ENCODE data around the gene RBL1.

DNA sequence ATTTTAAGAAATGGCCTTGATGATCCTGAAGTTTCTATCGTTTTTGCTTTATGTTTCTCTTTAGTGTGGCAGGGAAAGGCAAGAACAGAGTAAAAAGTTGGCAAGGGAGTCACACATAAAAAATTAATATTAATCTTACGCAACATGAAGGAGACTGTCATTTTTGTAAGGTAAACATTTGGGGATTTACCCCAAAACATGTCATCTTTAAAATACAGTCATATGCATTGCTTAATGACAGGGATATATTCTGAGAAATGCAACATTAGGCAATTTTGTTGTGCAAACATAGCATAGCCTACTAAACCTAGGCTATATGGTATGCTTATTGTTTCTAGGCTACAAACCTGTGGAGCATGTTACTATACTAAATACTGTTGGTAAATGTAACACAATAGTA is 5.4 kb downstream of the RBL1 start:
- TF ChIP-seq, protein P1, sequence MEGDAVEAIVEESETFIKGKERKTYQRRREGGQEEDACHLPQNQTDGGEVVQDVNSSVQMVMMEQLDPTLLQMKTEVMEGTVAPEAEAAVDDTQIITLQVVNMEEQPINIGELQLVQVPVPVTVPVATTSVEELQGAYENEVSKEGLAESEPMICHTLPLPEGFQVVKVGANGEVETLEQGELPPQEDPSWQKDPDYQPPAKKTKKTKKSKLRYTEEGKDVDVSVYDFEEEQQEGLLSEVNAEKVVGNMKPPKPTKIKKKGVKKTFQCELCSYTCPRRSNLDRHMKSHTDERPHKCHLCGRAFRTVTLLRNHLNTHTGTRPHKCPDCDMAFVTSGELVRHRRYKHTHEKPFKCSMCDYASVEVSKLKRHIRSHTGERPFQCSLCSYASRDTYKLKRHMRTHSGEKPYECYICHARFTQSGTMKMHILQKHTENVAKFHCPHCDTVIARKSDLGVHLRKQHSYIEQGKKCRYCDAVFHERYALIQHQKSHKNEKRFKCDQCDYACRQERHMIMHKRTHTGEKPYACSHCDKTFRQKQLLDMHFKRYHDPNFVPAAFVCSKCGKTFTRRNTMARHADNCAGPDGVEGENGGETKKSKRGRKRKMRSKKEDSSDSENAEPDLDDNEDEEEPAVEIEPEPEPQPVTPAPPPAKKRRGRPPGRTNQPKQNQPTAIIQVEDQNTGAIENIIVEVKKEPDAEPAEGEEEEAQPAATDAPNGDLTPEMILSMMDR (IDR thresholded peaks at IDR 0.05), result no peak
- TF ChIP-seq POLR2AphosphoS5 (IDR thresholded peaks at IDR 0.05), result no peak

Data from breast epithelium (tissue), 3 donors.